Subcutaneous preadipocyte (primary cell): Measurements from ENCODE around the gene MOCOS. TPM values are rescaled to one million over a fixed set of nuclear protein-coding genes. Genes with fewer than 3 reads are reported as not detected.

Experiments
- total RNA-seq: library from RNA; depleted of rRNA; stranded (reverse); fragments of >200 nt; gene quantifications from 2 replicates; pipeline ENCODE4 v1.2.3, GENCODE V29; 2012

Gene MOCOS, protein sequence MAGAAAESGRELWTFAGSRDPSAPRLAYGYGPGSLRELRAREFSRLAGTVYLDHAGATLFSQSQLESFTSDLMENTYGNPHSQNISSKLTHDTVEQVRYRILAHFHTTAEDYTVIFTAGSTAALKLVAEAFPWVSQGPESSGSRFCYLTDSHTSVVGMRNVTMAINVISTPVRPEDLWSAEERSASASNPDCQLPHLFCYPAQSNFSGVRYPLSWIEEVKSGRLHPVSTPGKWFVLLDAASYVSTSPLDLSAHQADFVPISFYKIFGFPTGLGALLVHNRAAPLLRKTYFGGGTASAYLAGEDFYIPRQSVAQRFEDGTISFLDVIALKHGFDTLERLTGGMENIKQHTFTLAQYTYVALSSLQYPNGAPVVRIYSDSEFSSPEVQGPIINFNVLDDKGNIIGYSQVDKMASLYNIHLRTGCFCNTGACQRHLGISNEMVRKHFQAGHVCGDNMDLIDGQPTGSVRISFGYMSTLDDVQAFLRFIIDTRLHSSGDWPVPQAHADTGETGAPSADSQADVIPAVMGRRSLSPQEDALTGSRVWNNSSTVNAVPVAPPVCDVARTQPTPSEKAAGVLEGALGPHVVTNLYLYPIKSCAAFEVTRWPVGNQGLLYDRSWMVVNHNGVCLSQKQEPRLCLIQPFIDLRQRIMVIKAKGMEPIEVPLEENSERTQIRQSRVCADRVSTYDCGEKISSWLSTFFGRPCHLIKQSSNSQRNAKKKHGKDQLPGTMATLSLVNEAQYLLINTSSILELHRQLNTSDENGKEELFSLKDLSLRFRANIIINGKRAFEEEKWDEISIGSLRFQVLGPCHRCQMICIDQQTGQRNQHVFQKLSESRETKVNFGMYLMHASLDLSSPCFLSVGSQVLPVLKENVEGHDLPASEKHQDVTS
- total RNA-seq = 8.8 and 12.3 TPM in 2 replicates

DNA sequence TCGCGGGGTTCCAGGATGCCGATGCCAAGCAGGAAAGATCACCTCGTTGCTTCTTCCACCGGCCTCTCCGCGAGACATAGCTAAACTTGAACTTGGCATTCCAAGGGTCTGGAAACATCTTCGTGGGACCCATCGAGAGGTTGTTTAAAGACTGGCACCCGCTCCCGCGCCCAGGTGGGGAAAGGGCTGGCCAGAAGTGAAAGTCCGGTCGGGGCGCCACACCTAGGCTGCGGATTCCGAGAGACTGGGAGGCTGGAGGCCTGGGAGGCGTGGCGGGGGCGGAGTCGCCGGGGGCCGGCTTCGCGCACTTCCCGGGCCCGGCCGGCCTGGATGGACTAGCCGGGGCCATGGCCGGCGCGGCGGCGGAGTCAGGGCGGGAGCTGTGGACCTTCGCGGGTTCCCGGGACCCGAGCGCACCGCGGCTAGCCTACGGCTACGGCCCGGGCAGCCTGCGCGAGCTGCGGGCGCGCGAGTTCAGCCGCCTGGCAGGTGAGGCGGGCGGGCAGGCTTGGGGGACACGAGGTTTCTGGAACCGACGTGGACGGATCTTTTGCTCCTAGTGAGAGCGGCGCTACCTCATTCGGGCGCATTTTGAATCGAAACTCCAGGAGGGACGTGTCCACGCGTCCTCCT lies at the start of gene MOCOS:
Gene MOCOS (plus strand): TSS at position 305 of the 633 bp plus-strand sequence. CDS start 43 bp downstream, at position 348.

DNA sequence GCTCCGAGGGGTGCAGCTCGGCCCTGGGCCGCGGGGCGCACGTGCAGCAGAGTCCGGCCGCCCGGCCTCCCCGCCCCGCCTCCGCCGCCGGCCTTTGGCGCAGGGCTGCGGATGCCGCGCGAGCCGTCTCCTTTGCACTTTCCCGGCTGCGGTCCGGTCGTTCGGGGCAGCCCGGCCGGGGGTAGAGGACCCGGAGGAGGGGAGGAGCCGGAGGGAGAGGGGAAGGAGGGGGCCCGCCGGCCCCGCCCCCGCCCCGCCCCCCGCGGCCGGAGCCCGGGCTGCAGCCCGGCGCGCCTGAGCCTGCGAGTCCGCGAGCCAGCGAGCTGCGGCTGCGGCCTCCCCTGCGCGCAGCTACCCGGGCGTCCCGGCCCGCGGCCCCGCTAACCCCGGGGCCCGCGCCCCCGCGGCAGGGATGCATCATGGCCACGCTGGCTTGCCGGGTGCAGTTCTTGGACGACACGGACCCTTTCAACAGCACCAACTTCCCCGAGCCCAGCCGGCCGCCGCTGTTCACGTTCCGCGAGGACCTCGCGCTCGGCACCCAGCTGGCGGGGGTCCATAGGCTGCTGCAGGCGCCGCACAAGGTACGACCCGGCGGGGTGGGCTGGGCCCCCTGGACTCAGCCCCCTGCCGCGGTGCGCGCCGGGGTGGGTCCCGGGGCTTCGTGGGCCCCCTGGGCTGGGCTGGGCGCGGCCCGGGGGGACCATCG lies 110.3 kb downstream of the MOCOS start, which contains the start of gene FHOD3:
Gene FHOD3 (plus strand): TSS at position 297 of the 709 bp plus-strand sequence. CDS start 123 bp downstream, at position 420.

Other genes starting within 250 kb of the MOCOS start
- 30.1 and 45.9 TPM in 2 replicates for gene RPRD1A, start 119.9 kb upstream of the MOCOS start, total RNA-seq
- 67.2 and 74.5 TPM in 2 replicates for gene SLC39A6, start 58.2 kb upstream of the MOCOS start, total RNA-seq
- 77.2 and 90.9 TPM in 2 replicates for gene ELP2, start 57.6 kb upstream of the MOCOS start, total RNA-seq
- 1.1 and 1.6 TPM in 2 replicates for gene FHOD3, start 110.2 kb downstream of the MOCOS start, total RNA-seq